NCI-H524 (cell line): ENCODE results near the gene LIX1L.
"Not testable (repeated sequence)": the region's sequence is repeated elsewhere in the genome, so short reads cannot be mapped to it uniquely, and the experiment has no call there.

ENCODE experiments used
- DNase-seq, 2 experiments: peaks; one replicate each; lab custom pipeline; 2025; lab: John Stamatoyannopoulos, UW

The LIX1L gene

GRCh38 chr1:145936247-145936646, 21.6 kb downstream of the LIX1L start:
- DNase-seq = no peak

DNA sequence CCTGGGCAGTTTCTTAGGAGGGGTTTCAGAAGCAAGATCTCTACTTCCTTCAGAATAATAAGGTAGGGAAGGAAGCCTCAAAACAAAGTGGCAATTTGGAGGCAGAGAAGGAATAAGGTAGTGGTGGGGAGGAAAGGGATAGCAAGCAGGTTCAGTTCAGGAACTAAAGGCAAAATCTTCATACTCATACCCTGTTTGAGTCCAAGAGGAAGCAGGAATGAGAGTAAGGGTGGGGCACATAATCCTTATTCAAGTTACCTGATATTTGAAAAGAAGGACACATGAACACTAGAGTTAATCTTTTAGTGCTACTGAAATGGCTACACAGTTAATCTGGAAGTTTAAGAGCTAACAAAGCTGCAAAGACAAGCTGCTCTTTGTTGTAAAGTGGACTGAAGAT, 22.1 kb downstream of the LIX1L start:
- no peak for DNase-seq

GRCh38 chr1:145932522-145933009, 25.3 kb downstream of the LIX1L start:
- peak in 1 of 2 experiments; percentile 52 for DNase-seq

DNA sequence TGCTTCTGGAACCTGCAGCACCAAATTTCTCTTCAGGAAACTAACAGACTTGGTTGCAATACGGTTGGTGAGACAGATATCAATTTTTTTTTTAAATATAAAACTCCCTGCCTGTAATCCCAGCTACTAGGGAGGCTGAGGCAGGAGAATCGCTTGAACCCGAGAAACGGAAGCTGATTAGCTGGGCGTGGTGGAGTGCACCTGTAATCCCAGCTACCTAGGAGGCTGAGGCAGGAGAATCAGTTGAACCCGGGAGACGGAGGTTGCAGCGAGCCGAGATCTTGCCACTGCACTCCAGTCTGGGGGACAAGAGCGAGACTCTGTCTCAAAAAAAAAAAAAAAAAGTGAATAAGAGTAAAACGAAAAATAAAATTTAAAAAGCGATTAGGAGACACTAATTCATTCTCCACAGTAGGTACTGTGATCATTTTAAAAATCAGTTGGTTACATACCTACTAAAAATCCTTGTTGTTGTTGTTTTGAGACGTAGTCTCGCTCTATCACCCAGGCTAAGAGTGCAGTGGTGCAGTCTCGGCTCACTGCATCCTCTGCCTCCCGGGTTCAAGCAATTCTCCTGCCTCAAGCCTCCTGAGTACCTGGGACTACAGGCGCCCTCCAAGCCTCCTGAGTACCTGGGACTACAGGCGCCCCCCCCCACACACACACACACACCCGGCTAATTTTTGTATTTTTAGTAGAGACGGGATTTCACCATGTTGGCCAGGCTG, 29.7 kb downstream of the LIX1L start:
- no peak for DNase-seq

GRCh38 chr1:145927063-145927886, 30.5 kb downstream of the LIX1L start, which contains the start of gene RBM8A:
TSS of gene RBM8A (minus strand) at chr1:145927484. CDS start at chr1:145927426, 58 bp downstream.
- DNase-seq = peak; percentile 95 to 98

GRCh38 chr1:145926686-145927062, 31.1 kb downstream of the LIX1L start:
- DNase-seq = no peak

DNA sequence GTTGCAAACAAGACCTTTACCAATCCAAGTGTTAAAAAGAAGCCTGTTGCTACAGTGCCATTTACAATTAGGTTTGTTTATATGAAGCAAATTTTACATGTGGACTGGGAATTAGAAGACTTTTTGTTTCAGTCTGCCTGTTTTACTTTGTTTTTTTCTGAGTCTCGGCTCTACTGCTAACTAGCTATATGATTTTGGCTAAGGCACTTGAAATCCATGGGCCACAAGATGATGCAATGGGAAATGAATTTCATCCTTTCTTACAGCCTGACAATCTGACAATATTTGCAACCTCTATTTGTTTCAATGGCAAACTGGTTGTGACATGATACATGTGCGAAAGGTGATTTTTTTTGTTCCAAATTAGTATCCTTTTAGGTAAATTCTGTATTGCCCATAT, 35.6 kb downstream of the LIX1L start:
- no peak for DNase-seq

- not testable (repeated sequence) for DNase-seq
Measured at GRCh38 chr1:145920297-145920696, 37.5 kb downstream of the LIX1L start.

DNA sequence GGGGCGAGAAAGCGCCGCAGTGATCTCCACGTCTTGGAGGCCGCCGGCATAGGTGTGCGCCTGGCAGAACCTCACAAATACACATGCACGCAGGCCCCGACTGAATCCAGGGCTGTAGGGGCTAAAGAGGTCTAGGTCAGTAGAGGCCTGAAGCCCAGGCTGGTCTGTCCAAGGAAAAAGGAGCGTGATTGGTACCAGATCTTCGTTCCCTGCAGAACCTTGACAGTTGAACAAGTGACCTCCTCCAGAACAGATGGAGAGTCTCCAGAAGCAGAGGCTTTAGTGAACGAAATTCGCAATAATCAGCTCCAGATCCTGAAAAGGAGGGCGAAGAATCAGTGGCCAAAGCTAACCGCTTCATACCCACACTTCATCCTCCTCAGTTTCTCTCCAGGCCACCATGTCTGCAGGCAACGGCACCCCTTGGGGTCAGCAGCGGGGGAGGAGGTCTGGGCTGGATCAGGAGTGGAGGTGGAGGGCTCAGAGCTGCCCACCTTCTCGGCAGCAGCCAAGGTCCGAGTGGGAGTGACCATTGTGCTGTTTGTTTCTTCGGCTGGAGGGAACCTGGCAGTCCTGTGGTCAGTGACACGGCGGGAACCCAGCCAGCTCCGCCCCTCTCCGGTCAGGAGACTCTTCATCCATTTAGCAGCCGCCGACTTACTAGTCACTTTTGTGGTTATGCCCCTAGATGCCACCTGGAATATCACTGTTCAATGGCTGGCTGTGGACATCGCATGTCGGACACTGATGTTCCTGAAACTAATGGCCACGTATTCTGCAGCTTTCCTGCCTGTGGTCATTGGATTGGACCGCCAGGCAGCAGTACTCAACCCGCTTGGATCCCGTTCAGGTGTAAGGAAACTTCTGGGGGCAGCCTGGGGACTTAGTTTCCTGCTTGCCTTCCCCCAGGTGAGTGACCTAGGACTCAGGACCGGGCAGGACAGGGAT, 38.6 kb downstream of the LIX1L start:
- DNase-seq = no peak

DNA sequence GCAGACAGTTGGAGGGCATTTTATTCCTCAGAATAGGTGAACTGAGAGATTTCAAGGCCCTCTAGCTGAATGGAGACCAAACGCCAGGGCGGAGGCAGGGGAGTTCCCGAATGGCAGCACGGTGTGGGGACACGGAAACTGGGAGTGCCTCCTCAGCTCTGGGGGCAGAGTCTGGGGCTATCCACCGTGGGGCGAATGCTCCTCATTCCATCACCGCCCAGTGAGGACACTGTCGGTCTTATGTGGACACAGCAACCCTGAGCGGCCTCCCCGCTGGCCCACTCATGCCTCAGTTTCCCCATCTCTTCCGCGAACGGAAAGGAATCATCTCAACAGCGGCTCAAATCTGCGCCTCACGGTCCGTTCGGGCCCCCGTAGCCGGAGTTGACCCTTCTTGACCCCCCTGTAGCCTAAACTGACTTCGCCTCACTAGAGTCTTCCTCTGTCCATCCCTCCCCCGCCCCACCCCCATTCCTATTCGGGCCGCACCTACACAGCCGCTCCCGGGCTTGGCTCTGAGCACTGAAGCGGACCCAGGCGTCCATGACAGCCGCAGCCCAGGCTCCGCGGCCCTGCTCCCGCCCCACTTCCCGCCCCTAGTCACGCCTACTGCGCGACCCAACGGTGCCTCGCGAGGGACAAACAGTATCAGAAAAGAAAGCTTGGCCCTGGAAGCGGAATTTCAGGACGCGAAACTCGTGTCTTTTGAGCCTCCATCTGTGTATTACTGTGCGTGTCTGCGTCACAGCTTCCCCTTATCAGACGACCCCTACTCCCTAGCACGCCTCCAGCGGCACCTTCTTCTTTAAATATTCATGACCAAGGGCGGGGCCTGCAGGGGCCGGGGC, 39.4 kb downstream of the LIX1L start, which contains the start of gene PEX11B:
PEX11B (minus strand) TSS at position 574 of the 848 bp plus-strand sequence; CDS start at position 545, 29 bp downstream.
- peak; percentile 61 to 76 for DNase-seq

DNA sequence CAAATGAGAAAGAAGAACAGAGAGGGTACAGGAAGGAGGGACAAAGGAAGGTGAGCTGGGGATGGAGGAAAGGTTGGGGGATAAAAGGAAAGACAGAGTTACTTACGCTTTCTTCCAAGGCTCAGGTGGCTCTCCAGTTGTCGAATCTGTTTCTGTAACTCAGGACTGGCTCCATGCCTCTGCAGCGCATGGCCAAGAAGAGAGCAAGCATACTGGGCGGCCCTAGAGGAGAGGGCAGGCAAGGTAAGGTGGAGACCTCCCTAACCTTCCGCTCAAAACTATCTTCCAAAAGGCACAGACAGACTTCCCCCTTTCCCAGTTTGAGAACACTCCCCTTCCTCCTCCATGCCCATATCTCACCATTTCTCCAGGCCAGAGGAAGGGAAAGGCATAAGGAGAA, 40.2 kb downstream of the LIX1L start:
- no peak for DNase-seq

GRCh38 chr1:145916745-145917144, 41.1 kb downstream of the LIX1L start:
- DNase-seq = no peak

DNA sequence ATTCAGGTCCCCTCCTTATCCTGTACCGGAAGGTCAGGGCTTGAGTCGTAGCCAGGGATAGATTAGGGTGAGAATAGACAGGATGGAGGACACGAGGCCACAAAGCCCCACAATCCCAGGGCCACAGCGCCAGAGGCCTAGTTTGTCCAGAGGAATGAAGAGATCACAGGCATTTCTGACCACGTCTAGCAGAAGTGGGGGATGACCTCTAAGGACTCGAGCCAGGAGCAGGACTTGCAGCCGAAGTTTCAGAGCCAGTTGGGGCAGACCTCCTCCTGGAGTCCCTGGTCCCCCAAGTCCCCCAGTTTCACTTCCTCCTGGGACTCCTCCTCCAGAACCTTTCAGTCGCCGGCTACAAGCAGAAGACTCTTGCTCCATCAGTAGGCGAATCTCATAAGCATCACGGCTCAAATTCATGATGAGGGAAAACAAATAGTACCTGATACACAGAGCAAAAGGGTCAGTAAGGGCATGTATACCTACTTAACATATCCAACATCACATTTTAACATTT, 45.6 kb downstream of the LIX1L start:
- no peak for DNase-seq

DNA sequence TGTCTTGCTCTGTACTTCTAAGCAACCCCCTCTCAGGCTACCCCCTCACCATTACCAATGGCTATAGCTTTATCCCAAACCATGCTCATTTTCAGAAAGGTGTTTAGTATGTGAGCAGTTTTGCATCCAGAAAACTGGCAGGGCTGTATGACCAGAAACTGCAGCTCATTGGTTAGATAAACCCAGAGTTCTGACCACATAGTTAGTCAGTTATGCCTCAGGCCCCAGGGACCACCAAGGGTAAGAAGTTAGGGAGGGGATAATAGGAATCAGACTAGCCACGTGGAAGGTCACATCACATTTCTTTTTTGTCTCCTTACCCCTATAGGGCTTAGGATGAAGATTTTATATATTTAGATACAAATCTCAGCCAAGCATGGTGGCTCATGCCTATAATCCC, 49.2 kb downstream of the LIX1L start:
- DNase-seq = no peak

DNA sequence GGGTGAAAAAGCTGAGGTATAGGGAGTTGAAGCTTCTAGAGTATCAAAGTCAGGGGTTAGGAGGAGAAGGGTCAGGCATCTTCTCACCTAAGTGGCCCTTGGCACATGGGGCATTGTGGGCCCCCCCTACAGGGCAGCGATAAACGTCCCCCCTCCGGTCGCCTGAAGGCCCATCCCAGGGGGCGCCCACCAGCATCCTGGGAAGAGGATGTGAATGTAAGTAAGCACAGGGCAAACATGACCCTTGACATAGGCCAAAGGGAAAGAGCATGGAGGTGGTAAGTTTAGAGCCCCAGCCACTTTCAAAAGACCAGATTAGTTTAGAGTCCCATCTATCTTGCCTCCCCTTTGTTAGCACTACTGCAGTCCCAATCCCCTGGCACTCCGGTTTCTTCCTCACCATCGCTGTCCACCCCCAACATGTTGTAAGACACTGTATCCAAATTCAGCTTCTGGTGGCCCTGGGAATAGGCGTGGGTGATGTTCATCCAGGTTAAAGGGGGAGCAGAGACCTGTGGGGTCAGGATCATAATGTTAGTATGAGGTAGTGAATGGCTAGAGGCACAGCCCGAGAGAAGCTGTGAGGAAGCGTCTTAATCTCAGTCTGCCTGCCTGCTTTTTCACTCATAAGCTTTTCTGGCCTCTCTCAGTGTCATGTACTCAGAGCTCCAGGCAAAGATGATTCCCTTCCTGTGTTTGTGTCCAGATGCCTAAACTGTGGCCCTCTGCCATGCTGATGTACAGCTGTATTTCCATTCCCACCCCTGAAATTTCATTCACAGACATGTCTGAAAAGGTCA, 50.7 kb downstream of the LIX1L start:
- DNase-seq = no peak

DNA sequence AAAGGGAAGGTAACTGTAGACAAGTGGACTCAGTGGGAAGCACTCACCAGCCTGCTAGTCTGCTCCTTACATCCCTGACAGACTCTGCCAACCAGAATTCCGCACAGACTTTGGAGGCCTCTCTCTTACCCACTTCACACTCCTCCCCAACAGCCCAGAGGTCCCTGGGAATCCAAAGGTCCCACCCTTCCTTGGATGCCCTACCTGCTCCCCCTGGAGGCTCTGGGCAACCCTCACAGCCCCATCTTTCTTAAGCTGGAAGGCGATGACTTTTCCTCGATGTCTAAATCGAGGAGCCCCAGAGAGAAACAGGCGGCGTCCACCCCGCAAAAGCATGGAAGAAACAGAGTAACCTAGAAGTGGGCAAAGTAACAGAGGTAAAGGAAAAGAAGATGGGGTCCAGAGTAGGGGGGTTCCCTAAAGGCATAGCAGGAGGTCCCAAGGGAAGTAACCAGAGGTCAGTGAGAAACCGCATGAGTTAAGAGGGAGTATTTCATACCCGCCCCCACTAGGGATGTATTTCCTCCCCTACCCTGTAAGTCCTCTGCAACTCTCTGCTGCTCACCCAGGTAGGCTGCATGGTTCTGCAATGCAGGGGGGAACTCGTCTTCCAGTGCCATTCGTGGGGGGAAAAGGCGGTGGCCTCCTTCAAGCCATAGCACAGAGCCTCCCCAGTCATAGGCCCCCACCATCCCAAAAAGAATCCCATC, 56.4 kb downstream of the LIX1L start:
- no peak for DNase-seq

- no peak for DNase-seq
Measured at GRCh38 chr1:145898756-145899155, 59.1 kb downstream of the LIX1L start.

- DNase-seq = no peak
Measured at GRCh38 chr1:145897969-145898368, 59.8 kb downstream of the LIX1L start.

DNA sequence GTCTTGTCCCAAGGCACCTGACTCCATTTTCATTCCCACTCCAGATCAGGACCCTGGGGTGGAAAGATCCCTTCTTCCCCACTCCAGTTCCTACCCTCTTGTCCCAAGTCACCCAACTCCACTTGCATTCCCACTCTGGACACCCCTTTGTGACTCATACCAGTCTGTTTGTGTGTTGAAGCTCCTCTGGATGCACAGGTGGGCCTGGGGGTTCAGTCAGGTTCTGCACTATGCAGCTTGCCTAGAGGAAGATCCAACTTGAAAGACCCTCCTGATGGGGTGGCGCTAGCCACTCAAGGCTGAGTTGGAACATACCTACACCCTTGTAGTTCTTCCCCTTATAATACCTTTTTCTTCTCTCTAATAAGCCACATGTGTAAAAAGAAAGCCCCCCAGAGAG, 62.3 kb downstream of the LIX1L start:
- DNase-seq = no peak
